Subcutaneous abdominal adipose tissue (tissue), 5 donors: ENCODE measurements around the gene TSTD2.

ENCODE experiments used
- H3K27ac ChIP-seq: one replicate; pipeline ENCODE4 v1.7.0; 2013; ENCODE audit warnings: low read depth, mild to moderate bottlenecking, inconsistent platforms, low read length, moderate library complexity
- H3K27me3 ChIP-seq, 5 donors: one replicate each; pipeline ENCODE4 v1.7.0; 2013; ENCODE audit warnings: low read length in 5 of 5, inconsistent platforms in 1 of 5; ENCODE audit not compliant: control insufficient read depth in 5 of 5, insufficient read depth in 4 of 5
- H3K36me3 ChIP-seq, 5 donors: one replicate each; pipeline ENCODE4 v1.7.0; 2013; ENCODE audit warnings: low read length in 5 of 5; ENCODE audit not compliant: control insufficient read depth in 5 of 5, insufficient read depth in 5 of 5
- H3K4me1 ChIP-seq, 5 donors: one replicate each; pipeline ENCODE4 v1.7.0; 2013; ENCODE audit warnings: low read length in 5 of 5, mild to moderate bottlenecking in 3 of 5, moderate library complexity in 1 of 5; ENCODE audit not compliant: control insufficient read depth in 5 of 5, insufficient read depth in 5 of 5
- H3K4me3 ChIP-seq, 5 donors: one replicate each; pipeline ENCODE4 v1.7.0; 2013; ENCODE audit warnings: low read length in 5 of 5, low read depth in 1 of 5
- H3K9ac ChIP-seq, 5 donors: one replicate each; pipeline ENCODE4 v1.7.0; 2013; ENCODE audit warnings: low read length in 5 of 5, mild to moderate bottlenecking in 4 of 5, moderate library complexity in 3 of 5
- H3K9me3 ChIP-seq, 5 donors: one replicate each; pipeline ENCODE4 v1.7.0; 2013; ENCODE audit warnings: low read length in 5 of 5; ENCODE audit not compliant: control insufficient read depth in 5 of 5
- donor health status: healthy.
- donor health status: healthy.
- donor health status: healthy.
- donor health status: healthy.
- donor health status: healthy.

The TSTD2 gene

DNA sequence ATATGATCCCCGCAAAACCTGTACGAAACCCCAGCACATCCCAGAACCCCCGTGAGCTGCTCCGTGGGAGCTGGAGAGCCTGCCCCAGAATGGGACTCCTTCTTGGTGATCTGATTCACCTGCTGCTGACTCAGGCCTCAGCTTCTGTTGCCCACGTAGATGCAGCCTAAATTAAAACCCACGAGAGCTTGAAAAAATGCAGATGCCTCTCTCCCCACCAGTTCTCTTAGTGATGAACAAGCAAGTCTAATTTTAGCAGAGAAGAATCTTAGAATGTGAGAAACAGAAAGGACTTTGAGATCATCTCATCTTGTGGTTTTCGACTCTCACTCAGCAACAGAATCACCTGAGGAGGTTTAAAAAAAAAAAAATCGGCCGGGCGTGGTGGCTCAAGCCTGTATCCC is 74.1 kb downstream of the TSTD2 start:
- Histone ChIP-seq H3K4me1 (peaks cover 9 to 55% (median 44%) of the 10 kb centered on the region in 5 donors), H3K9ac (no peak overlapping the region), H3K9me3 (no peaks in the 10 kb centered on the region), H3K36me3 (no peaks in the 10 kb centered on the region), H3K27me3 (no peaks in the 10 kb centered on the region), H3K4me3 (no peak overlapping the region), H3K27ac (no peak overlapping the region)

GRCh38 chr9:97558701-97559101 is 74.5 kb downstream of the TSTD2 start:
- no peak overlapping the region for H3K27ac ChIP-seq
- no peaks in the 10 kb centered on the region for H3K9me3 ChIP-seq
- no peaks in the 10 kb centered on the region for H3K36me3 ChIP-seq
- H3K9ac ChIP-seq, result no peak overlapping the region
- H3K4me3 ChIP-seq, result no peak overlapping the region
- peaks cover 9 to 51% (median 42%) of the 10 kb centered on the region in 5 donors for H3K4me1 ChIP-seq
- H3K27me3 ChIP-seq, result no peaks in the 10 kb centered on the region

GRCh38 chr9:97557606-97558095 is 75.5 kb downstream of the TSTD2 start:
- Histone ChIP-seq H3K4me1 (peaks cover 5 to 49% (median 37%) of the 10 kb centered on the region in 5 donors), H3K9me3 (no peaks in the 10 kb centered on the region), H3K4me3 (no peak overlapping the region), H3K27me3 (no peaks in the 10 kb centered on the region), H3K27ac (peak overlapping the region; percentile 77), H3K36me3 (no peaks in the 10 kb centered on the region), H3K9ac (peak overlapping the region in 1 of 5 donors; percentile 3)

GRCh38 chr9:97556721-97557605 is 76.2 kb downstream of the TSTD2 start:
- Histone ChIP-seq H3K27me3 (no peaks in the 10 kb centered on the region), H3K36me3 (no peaks in the 10 kb centered on the region), H3K4me3 (no peak overlapping the region), H3K27ac (peak overlapping the region; percentile 77), H3K9me3 (no peaks in the 10 kb centered on the region), H3K9ac (peak overlapping the region in 1 of 5 donors; percentile 3), H3K4me1 (peaks cover 5 to 49% (median 37%) of the 10 kb centered on the region in 5 donors)

DNA sequence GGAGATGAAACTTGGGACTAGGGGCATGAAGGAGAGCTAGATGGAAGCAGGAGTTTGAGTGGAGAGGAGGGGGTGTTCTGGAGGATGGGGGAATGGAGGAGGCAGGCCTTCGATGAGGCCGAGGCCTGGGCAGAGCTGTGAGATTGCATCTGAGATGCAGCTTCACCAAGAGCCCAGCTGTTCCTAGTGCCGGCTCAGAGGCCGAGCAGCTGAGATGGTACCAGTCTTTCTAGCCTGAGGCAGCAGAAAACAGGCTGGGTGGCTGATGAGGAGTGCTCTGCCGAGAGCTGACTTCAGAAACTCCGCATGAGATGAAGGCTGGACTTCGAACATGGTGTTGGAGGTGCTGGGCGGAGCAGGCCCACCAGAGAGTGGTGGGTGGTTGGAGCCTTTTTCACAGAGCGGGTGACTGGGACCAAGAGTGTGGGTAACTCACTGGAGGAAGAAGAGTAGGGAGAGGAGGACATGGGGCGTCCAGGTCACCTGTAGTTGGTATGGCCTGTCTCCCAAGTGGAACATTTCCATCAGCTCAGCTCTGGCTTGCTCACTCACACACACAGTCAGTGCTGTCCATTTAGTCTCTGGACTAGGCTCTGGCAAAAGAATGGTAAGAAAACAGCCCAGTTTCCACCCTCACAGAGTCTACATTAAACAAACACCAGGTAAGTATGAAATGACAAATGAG is 77.0 kb downstream of the TSTD2 start:
- Histone ChIP-seq H3K9me3 (no peaks in the 10 kb centered on the region), H3K27me3 (no peaks in the 10 kb centered on the region), H3K27ac (no peak overlapping the region), H3K4me3 (no peak overlapping the region), H3K9ac (no peak overlapping the region), H3K36me3 (no peaks in the 10 kb centered on the region), H3K4me1 (peaks cover 5 to 43% (median 37%) of the 10 kb centered on the region in 5 donors)

DNA sequence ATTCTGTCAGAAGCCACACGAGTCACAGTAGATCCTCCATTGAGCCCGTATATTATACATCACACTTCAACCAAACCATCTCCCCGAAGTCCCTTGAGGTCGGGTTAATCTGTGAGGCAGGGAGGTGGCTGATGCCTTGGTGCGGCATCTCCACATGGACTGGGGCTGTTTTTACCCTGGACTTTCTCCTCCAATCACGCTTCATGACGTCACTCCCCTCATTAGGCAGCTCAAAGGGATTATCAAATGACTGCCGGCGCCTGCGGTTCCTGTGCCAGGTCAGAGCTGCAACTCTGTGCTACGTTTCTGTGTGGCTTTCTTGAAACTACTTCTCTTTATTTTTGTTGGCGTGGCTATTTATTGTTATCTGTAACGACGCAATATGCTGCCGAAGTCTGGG is 78.0 kb downstream of the TSTD2 start:
- H3K4me3 ChIP-seq, result no peak overlapping the region
- no peaks in the 10 kb centered on the region for H3K36me3 ChIP-seq
- H3K27ac ChIP-seq, result no peak overlapping the region
- no peaks in the 10 kb centered on the region for H3K9me3 ChIP-seq
- H3K4me1 ChIP-seq, result peaks cover 5 to 41% (median 37%) of the 10 kb centered on the region in 5 donors
- no peaks in the 10 kb centered on the region for H3K27me3 ChIP-seq
- no peak overlapping the region for H3K9ac ChIP-seq

DNA sequence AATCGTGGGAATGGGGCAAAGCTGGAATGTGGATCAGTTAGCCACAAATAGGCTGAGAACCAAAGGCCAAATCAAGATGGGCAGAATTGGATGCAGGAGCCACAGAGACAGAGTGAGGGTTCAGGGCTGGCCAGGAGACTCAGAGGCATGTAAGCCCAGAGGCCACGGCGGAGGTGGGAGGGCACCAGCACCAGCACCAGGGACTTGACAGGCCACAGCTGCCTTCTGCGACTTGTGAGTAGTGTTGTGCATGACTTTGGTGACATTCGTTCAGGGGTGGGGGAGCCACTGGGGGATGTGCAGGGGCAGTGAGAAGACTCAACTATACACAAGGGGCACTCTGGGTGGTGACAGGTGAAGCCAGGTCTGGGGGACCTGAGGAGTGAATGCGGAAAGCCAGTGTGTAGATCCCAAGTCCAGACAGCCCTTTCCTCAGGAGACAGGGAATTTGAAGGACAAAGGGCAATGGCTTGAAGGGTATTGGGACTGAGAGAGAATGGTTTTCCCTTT is 78.5 kb downstream of the TSTD2 start:
- H3K9me3 ChIP-seq, result no peaks in the 10 kb centered on the region
- peaks cover 5 to 41% (median 37%) of the 10 kb centered on the region in 5 donors for H3K4me1 ChIP-seq
- H3K36me3 ChIP-seq, result no peaks in the 10 kb centered on the region
- H3K27me3 ChIP-seq, result no peaks in the 10 kb centered on the region
- H3K9ac ChIP-seq, result no peak overlapping the region
- no peak overlapping the region for H3K4me3 ChIP-seq
- no peak overlapping the region for H3K27ac ChIP-seq

- Histone ChIP-seq H3K36me3 (no peaks in the 10 kb centered on the region), H3K4me1 (peaks cover 5 to 39% (median 36%) of the 10 kb centered on the region in 5 donors), H3K9ac (no peak overlapping the region), H3K27me3 (no peaks in the 10 kb centered on the region), H3K27ac (no peak overlapping the region), H3K9me3 (peaks cover 0 to 4% (median 0%) of the 10 kb centered on the region in 5 donors), H3K4me3 (no peak overlapping the region)
Measured at GRCh38 chr9:97553841-97554240, 79.3 kb downstream of the TSTD2 start.

GRCh38 chr9:97553141-97553540 is 80.0 kb downstream of the TSTD2 start:
- H3K9me3 ChIP-seq, result peaks cover 0 to 5% (median 0%) of the 10 kb centered on the region in 5 donors
- H3K4me3 ChIP-seq, result no peak overlapping the region
- H3K9ac ChIP-seq, result no peak overlapping the region
- no peaks in the 10 kb centered on the region for H3K27me3 ChIP-seq
- no peak overlapping the region for H3K27ac ChIP-seq
- no peaks in the 10 kb centered on the region for H3K36me3 ChIP-seq
- peaks cover 4 to 35% (median 29%) of the 10 kb centered on the region in 5 donors for H3K4me1 ChIP-seq

DNA sequence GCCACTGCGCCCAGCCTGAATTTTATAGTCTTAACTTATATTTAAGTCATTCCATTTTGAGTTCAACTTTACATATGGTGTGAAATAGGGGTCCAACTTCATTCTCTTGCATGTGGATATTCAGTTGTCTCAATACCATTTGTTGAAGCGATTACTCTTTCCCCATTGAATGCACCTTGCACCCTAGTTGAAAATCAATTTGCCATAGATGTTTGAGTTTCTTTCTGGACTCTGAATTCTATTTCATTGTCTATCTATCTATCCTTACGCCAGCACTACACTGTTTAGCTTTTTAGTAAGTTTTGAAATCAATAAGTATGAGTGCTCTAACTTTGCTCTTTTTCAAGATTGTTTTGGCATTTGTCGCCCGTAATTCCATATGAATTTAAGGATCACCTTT is 81.9 kb downstream of the TSTD2 start:
- Histone ChIP-seq H3K4me1 (peaks cover 0 to 16% (median 11%) of the 10 kb centered on the region in 5 donors), H3K9ac (no peak overlapping the region), H3K9me3 (peaks cover 0 to 5% (median 0%) of the 10 kb centered on the region in 5 donors), H3K4me3 (no peak overlapping the region), H3K36me3 (no peaks in the 10 kb centered on the region), H3K27me3 (no peaks in the 10 kb centered on the region), H3K27ac (no peak overlapping the region)
